IPS-NIHi7 (cell line): ENCODE data around the gene USP30.

Experiments used
- DNase-seq: peaks from one replicate; pipeline ENCODE4 v3.0.0; 2012; ENCODE audit warnings: mixed read lengths; ENCODE audit errors: extremely low spot score

Gene USP30

GRCh38 chr12:109097435-109098182 lies 45.2 kb downstream of the USP30 start, which contains the start of gene UNG:
Gene UNG (plus strand): TSS chr12:109097597. CDS start chr12:109097680, 83 bp downstream.
- DNase-seq: peak; percentile 98

GRCh38 chr12:109098183-109098604 lies 45.8 kb downstream of the USP30 start:
- peak; percentile 67 for DNase-seq

GRCh38 chr12:109098651-109099050 lies 46.3 kb downstream of the USP30 start:
- no peak for DNase-seq

GRCh38 chr12:109099431-109100020 lies 47.1 kb downstream of the USP30 start:
- DNase-seq: no peak

GRCh38 chr12:109100741-109101140 lies 48.4 kb downstream of the USP30 start:
- DNase-seq: no peak

GRCh38 chr12:109102491-109102890 lies 50.1 kb downstream of the USP30 start:
- no peak for DNase-seq

- no peak for DNase-seq
Measured at GRCh38 chr12:109105176-109105575, 52.8 kb downstream of the USP30 start.

GRCh38 chr12:109109746-109110350 lies 57.5 kb downstream of the USP30 start:
- DNase-seq: no peak

- DNase-seq: peak; percentile 89
Measured at GRCh38 chr12:109110988-109111495, 58.7 kb downstream of the USP30 start.

- DNase-seq: no peak
Measured at GRCh38 chr12:109112720-109113465, 60.5 kb downstream of the USP30 start.

- no peak for DNase-seq
Measured at GRCh38 chr12:109113661-109114321, 61.4 kb downstream of the USP30 start.

GRCh38 chr12:109114644-109115043 lies 62.3 kb downstream of the USP30 start:
- no peak for DNase-seq

- no peak for DNase-seq
Measured at GRCh38 chr12:109115404-109115757, 63.0 kb downstream of the USP30 start.

- DNase-seq: no peak
Measured at GRCh38 chr12:109115758-109116610, 63.6 kb downstream of the USP30 start, which contains the start of gene ACACB. Gene ACACB (plus strand): TSS chr12:109116587. CDS start chr12:109139406, 22,819 bp downstream.

- DNase-seq: no peak
Measured at GRCh38 chr12:109116611-109116949, 64.2 kb downstream of the USP30 start.

GRCh38 chr12:109120095-109120494 lies 67.7 kb downstream of the USP30 start:
- no peak for DNase-seq

- no peak for DNase-seq
Measured at GRCh38 chr12:109120557-109120956, 68.2 kb downstream of the USP30 start.

GRCh38 chr12:109121346-109121880 lies 69.0 kb downstream of the USP30 start:
- no peak for DNase-seq

- DNase-seq: no peak
Measured at GRCh38 chr12:109124878-109125648, 72.7 kb downstream of the USP30 start.
